K562 (cell line): Measurements from ENCODE around the gene C5orf22.

ENCODE experiments used
- ARID1B ChIP-seq: fragments of 450-650 bp; IDR thresholded peaks from 2 replicates; pipeline ENCODE4 v1.6.1; 2016; ENCODE audit warnings: antibody characterized with exemption, mild to moderate bottlenecking, inconsistent platforms
- SIN3A ChIP-seq, 2 experiments: fragments of 150-350 bp in 1 of 2; IDR thresholded peaks; 2 replicates each; pipeline ENCODE4 v1.6.1; 2011 to 2016; ENCODE audit warnings: borderline replicate concordance in 2 of 2, low read depth in 2 of 2, low read length in 2 of 2, mild to moderate bottlenecking in 2 of 2, moderate library complexity in 2 of 2; ENCODE audit not compliant: control insufficient read depth in 1 of 2
- TBL1XR1 ChIP-seq, 2 experiments: IDR thresholded peaks; 2 replicates each; pipeline ENCODE4 v1.6.1; 2012; ENCODE audit warnings: improper control_type of control experiment in 2 of 2, low read length in 2 of 2, mild to moderate bottlenecking in 1 of 2
- ZNF696 ChIP-seq: fragments of 250-450 bp; sonication (Bioruptor Pico); conservative IDR thresholded peaks from 2 replicates; pipeline ENCODE4 v1.4.0; 2020; ENCODE audit warnings: mild to moderate bottlenecking, moderate library complexity
- TF ChIP-seq, protein P1 (sequence below), 2 experiments: IDR thresholded peaks; 2 replicates each; pipeline ENCODE4 v1.6.1; 2012; ENCODE audit warnings: improper control_type of control experiment in 2 of 2, low read depth in 2 of 2, low read length in 2 of 2, borderline replicate concordance in 1 of 2

DNA sequence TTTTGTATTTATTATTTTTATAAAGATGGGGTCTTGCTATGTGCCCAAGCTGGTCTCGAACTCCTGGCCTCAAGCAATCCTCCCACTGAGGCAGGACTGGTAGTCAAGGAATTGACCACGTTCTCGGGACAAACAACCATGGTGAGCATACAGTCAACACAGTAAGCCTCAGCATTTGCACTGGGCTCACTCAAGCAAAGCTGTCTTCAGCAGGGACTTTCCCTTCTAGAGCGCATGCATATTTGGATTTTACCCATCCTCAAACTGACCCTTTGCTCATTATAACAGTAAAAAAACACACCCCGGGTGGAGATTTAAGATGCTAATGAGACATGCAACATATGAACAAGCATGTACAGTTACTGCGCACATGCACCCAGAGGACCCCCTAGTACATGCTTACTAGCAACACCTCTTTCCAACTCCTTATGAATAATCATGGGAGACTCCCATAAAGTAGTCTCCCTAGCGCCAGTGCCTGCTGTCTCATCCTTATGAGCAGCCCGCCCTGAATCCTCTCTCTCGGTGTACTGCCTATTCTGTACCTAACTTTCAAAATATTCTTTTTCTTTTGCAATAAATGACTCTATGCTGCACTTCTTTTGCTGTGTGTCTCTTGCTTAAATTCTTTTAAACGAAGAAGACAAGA, 41.5 kb downstream of the C5orf22 start:
- no peak for TF ChIP-seq ZNF696 (CRISPR knock-in tag)
- TF ChIP-seq, protein P1, sequence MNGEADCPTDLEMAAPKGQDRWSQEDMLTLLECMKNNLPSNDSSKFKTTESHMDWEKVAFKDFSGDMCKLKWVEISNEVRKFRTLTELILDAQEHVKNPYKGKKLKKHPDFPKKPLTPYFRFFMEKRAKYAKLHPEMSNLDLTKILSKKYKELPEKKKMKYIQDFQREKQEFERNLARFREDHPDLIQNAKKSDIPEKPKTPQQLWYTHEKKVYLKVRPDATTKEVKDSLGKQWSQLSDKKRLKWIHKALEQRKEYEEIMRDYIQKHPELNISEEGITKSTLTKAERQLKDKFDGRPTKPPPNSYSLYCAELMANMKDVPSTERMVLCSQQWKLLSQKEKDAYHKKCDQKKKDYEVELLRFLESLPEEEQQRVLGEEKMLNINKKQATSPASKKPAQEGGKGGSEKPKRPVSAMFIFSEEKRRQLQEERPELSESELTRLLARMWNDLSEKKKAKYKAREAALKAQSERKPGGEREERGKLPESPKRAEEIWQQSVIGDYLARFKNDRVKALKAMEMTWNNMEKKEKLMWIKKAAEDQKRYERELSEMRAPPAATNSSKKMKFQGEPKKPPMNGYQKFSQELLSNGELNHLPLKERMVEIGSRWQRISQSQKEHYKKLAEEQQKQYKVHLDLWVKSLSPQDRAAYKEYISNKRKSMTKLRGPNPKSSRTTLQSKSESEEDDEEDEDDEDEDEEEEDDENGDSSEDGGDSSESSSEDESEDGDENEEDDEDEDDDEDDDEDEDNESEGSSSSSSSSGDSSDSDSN (IDR thresholded peaks at IDR 0.05; ENCODE audit: borderline replicate concordance in 1 of 2, low read depth in 2 of 2, low read length in 2 of 2): no peak
- no peak for TF ChIP-seq TBL1XR1 (IDR thresholded peaks at IDR 0.05; ENCODE audit: low read length in 2 of 2)
- TF ChIP-seq ARID1B: no peak
- TF ChIP-seq SIN3A (IDR thresholded peaks at IDR 0.05; ENCODE audit: borderline replicate concordance in 2 of 2, control insufficient read depth in 1 of 2, low read depth in 2 of 2, low read length in 2 of 2): no peak
